HG03039 (cell line): ENCODE data around the gene ASCL1.
A peak's percentile ranks its signal among the peaks of the same experiment; 100 is the strongest.

Experiments used
- ATAC-seq: cut with Tn5 transposase; IDR thresholded peaks from one replicate; pipeline ENCODE4 v1.9.1; 2021; ENCODE audit warnings: mild to moderate bottlenecking, moderate library complexity; ENCODE audit not compliant: unreplicated experiment

Gene ASCL1

DNA sequence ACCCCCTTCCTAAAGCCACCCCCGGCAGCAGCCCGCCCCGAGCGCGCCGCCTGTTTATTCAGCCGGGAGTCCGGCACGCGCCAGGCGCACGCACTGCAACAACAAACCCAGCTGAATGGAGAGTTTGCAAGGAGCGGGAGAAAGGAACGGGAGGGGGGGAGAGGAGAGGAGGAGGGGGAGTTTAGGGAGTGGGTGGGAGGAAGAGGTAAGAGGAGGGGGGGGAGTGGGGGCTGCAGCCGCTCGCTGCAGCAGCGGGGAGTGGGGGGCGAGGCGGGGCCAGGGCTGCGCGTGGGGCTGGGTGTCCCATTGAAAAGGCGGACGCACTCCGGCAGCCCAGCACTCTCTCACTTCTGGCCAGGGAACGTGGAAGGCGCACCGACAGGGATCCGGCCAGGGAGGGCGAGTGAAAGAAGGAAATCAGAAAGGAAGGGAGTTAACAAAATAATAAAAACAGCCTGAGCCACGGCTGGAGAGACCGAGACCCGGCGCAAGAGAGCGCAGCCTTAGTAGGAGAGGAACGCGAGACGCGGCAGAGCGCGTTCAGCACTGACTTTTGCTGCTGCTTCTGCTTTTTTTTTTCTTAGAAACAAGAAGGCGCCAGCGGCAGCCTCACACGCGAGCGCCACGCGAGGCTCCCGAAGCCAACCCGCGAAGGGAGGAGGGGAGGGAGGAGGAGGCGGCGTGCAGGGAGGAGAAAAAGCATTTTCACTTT lies at the start of gene ASCL1:
Gene ASCL1, plus strand, starts transcription at position 336 of the 712 bp plus-strand sequence. CDS start 571 bp downstream, outside the sequence.
- ATAC-seq = no peak

DNA sequence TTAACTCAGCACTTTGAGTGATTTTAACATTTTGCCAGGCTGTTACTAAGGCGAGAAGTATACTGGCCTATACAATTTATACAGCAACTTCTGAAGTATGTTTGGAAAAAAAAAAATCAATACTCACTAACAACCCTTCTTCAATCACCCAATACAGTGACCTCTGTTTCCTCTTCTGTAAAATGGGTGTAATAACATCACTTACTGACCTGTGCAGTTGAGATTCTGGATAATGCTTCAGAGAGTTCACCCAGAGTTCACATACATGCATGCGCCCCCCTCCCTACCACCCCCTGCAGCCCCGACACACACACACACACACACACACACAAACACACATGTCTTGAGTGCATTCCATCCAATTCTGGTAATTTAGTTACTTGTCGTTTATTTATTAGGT lies 49.6 kb upstream of the ASCL1 start:
- no peak for ATAC-seq

DNA sequence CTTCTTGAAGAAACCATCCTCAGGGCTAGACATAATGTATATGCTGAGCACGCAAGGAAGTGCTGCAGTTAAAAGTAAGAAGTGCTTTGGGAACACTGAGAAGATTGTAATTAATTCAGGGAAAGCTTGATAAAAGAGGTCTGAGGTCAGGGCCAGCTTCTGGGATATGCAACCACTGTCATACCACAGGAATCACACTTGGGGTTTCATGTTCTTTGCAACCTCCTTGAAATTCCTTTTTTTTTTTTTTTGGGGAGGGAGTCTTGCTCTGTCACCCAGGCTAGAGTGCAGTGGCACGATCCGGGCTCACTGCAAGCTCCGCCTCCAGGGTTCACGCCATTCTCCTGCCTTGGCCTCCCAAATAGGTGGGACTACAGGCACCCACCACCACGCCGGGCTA lies 47.3 kb upstream of the ASCL1 start:
- no peak for ATAC-seq

DNA sequence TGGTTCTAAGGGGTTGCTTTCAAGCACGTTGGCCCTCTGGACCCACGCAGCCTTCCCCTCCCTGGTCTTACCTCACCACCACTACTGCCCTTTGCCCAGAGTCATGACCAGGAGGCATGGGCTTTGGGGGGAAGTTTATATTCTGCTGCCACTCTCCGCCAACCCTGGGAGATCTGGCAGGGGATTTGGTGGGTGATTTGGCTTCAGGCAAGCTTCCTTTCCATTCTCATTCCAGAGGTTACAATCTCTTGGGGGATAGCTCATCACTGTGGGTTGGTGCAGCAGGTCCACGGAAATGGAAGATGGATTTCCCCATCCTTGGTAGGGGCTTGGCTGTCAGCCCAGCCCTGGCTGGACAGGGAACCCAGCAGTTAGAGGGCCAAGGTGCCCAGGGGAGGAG lies 46.7 kb upstream of the ASCL1 start:
- no peak for ATAC-seq

DNA sequence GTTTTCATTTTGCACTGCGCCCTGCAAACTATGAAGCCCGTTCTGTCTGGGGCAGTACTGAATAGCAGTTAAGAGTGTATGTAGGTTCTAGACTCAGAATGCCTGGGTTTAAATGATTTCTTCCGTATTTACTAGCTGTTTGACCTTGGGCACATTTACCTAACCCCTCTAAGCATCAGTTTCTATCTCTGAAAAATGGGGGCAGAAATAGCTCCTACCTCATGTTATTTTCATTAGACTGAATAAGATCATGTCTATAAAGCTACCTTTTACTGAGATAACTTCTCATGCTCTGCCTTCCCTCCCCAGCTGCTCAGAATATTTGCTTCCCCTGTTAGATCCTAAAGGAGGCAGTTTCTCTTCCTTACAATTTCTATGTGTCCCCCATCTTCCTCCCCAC lies 46.2 kb upstream of the ASCL1 start:
- ATAC-seq = no peak

DNA sequence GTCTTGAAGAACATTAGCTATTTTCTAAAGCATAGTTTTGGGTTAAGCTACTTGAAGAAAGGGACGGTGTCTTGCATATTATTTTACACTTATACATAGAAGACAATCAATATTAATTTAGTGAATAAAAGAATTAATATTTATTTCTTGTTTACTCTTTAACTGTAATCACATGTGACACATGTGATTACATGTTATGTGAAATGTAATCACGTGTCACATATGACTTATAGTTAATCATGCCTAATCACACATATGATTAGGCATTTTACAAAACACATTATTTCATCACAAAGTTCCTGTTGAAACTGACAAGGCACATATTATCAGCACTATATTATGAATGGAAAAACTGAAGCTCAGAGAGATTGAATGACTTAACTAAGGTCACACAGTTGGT lies 45.2 kb upstream of the ASCL1 start:
- ATAC-seq = no peak

DNA sequence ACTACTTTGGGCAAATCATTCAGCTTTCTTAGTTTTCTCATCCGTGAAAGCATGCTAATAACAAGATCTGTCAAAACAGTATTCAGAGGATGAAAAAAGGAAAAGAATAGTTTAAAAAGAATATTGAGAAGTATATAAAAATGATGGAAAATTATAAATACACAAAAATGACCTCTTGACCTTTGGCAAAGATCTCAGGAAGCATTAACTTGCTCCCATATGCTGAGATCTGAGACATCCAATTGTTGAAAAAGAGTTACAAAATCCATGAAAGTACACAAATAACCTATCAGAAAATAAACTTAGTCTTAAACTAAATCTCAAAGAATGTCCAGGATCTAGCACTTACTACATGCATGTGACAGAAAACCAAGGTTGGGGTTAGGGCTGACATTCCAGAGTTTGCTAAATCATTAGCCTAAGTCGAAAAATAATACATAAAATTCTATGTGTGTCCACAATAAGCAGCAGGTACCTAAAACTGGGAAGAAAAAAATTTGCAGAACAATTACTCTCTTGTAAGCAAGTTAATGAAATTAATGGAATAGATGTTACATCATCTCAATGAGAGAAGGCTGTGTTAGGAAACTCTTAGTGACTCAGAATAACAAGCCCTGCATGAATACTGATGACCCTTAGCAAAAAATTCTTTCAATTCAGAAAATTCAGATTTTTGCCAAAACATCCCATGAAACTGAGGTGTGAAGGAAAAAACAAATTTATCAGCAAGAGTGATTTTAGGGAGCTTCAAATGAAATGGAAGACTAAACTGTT lies 43.8 kb upstream of the ASCL1 start:
- no peak for ATAC-seq

DNA sequence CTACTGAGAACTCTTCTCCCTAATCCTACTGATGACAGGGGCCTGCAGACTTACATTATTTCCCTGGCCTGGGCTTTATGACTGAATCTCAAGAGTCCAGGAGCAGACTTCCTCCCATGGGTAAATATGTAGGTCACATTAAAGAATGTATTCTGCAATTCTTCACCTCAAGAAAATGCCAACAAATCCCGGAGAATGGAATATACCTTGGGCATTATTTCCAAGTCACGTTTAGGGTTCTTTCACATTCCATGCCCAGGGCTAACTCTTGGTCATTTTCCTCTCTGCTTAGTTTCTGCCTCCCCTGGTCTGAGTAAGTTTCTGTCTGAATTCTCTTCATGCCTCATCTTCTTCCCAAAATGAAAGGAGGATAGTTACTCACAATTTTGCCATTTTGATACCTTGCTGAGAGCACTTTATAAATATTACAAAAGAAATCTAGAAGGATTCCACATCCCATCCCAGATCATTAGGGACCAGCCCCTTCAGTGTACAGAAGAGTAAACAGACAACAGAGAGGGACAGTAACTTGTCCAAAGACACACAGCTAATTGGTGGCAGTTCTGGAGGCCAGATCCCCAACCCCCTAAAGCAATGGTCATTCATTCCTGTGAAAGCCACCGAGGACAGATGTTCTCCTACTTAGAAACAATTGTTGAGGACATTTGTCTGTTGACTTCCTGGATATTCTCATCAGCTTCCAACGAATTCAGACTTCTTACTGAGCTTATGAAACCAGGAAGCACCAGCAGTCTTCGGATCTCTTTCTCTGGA lies 41.0 kb upstream of the ASCL1 start:
- ATAC-seq = no peak

DNA sequence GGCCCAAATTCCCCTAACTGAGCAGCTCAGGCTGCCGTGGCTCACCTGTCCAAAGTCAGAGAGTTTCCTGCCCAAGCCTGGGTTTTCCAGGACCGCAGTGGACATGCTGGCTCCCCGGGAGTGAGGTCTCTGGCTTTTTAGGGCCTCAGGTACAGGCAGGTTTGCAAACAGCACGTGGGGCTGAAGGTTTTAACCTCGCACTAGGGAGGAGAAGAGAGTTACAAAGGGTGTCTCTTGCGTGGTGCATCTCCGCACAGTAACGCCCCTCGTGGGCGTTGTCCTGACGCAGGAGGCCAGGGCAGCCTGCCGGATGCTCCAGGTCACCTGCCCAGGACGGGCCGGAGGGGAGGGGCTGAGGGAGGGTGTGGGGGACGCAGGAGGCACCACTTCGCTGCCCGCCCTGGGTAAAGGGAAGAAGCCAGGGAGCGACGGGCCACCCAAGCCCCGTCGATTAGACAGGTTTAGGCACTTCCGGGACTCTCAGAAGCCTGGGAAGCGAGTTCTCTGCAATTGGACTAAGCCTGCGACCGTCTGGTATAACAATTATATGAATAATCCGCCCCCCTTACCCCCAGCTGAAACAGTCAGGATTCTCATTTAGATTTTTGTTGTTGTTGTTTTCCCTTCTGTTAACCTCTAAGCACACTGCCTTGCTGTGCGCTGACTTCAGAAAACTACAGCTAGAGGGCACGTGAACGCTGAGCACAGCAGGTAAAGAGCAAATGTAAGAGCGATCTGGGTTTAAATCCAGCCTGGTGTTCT lies 40.3 kb upstream of the ASCL1 start, which contains the start of gene PAH:
Gene PAH, minus strand, starts transcription at position 219 of the 762 bp plus-strand sequence. Its CDS starts 114 bp downstream, at position 105.
- peak; percentile 54 for ATAC-seq

DNA sequence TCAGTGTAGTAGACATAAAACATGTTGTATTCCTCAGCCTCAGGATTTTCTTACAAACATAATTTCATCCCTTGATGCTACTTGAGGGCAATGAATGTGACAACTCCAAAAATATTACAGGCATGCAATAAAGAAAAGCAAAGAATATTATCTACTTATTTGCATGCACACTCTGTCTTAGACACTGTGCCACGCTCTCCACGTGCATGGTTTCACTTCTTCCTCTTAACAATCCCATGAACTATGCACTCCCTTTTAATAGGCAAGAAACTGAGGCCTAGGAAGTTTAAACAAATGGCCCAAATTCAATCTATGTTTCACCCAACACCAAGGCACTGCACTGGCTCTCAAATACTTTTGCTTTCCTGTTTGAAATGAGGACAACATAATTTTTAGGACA lies 38.6 kb upstream of the ASCL1 start:
- ATAC-seq = no peak

DNA sequence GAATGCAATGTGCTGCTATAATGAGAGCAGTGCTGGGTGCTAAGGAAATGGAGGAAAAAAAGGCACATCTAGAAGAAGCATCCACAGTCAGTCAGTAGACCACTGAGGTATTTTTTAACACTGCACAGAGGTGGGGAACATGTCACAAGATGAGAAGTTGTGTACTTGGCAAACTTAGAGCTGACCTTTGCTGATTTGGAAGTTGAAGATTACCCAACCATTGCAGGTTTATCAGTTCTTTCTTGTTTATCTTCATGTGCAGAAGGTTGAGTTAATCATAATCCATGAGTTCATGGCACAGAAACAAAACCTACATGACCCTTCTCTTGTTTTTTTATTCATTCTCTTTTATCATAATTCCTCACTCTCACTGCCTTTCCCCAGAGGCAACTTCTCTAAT lies 37.2 kb upstream of the ASCL1 start:
- no peak for ATAC-seq

DNA sequence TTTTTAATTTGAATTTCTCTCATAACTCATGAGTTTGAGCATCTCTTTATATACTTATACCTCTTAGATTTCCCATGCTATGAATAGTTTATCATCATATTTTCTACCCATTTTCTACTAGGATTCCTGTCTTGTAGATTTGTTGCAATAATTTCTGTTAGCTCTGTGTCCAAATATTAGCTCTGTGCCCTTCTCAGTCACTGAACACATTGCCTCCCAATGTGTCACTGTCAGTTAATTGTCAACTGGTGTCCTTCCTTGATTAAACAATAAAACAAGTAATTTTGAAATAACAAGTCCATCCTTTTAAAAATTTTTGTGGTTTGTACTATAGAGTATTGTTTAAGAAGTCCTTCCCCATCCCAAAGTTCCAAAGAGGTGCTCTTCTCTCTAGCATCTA lies 36.2 kb upstream of the ASCL1 start:
- no peak for ATAC-seq

DNA sequence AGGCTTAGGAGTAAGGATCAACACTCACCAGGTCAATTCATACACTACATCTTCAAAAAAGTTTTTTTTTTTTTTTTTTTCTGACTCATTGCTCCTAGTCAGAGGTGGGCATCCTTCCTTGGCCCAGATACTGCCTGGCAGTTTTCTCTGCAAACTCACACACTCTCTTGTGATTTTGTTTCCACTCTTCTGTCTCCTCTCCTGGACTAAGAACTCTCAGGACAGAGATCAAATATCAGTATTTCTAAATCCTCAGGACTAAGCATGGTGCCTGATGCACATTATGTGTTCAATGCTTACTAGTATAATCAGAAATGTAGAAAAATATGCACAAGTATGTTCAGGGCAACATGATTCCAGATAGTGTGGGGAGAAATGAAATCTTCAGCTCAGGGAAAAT lies 30.3 kb upstream of the ASCL1 start:
- ATAC-seq = no peak

DNA sequence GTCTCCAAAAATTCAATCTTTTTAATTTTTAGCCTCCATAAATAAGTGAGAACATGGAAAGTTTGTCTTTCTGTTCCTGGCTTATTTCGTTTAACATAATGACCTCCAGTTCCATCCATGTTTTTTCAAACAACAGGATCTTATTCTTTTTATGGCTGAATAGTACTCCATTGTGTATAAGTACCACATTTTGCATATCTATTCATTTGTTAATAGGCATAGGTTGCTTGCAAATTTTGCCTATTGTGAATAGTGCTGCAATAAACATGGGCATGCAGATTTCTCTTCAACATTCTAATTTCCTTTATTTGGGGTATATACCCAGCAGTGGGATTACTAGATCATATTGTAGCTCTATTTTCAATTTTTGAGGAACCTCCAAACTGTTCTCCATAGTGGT lies 24.3 kb upstream of the ASCL1 start:
- no peak for ATAC-seq

DNA sequence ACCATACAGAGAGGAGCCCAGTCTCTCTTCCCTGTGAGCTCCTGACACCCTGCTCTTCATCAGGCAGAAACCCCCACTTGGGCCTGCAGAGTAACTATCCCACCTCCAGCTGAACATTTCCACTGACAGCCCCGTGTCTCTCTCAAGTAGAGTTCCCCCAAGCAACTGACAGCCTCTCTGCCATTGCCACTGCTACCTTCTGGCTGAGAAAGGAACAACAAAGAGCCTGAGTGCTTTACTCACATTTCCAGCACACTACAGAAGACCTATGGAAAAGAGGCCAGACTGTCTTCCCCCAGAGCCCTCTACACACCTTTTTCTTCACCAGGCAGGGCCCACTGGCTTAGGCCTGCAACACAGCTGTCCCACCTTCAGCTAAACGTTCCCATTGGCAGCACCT lies 18.4 kb upstream of the ASCL1 start:
- ATAC-seq = no peak

DNA sequence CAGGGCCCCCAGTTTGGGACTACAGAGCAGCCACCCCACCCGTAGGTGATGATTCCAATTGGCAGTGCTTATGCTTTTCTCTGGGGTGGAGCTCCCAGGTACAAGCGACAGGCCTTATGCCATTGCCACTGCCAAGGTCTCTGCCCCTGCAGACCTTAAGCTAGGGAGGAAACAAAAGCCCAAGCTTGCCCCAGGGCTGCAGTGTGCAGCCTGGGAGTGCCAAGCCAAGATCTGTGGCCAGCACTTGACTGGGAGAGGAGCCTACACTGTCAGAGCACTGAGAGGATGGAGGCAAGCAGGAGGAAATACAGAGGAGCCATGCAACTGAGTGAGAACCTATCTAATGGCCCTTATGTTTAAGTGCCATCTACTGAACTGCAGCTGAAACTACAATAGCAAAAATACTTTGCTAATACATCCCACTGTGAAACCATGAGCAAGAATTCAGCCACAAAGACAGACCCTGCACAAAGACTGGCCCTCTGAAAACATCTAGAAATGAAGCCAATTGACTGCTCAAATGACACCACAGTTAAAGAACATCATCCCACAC lies 17.7 kb upstream of the ASCL1 start:
- no peak for ATAC-seq

DNA sequence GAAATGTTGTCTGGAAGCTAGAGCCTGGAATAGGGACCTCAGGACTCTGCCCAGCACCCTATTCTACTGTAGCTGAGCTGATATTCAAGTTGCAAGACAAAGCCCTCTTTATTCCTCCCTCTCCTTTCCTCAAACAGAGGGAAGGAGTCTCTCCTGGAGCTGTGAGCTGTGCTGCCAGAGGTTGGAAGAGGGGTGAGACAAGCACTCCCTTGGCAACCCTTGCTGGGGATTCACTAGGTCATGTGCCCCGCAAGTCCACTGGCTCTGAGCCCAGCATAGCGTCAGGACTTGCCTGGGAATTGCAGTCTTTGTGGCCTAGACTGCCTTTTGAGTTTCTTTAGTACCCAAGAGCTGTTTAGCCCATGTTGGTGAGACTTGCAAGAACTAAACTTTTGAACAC lies 11.4 kb upstream of the ASCL1 start:
- no peak for ATAC-seq

DNA sequence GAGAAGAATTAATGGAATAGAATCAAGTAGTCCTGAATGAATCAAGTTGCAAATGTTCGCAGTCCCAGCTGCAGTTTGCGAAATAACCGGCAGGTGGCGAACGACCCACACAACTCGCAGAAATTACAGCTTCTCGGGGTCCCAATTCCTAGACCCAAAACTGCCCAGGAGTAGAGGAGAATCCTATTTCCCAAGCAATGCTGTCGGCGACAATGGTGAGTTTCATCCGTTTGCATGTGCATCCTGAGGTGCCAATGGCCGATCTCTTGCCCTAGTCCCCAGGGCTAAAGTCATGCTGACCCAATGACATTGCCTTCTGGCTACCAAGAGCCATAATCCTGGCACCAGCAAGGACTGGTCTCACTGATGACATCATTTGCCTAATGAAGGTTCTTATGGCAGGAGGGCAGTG lies 8.5 kb upstream of the ASCL1 start:
- no peak for ATAC-seq

DNA sequence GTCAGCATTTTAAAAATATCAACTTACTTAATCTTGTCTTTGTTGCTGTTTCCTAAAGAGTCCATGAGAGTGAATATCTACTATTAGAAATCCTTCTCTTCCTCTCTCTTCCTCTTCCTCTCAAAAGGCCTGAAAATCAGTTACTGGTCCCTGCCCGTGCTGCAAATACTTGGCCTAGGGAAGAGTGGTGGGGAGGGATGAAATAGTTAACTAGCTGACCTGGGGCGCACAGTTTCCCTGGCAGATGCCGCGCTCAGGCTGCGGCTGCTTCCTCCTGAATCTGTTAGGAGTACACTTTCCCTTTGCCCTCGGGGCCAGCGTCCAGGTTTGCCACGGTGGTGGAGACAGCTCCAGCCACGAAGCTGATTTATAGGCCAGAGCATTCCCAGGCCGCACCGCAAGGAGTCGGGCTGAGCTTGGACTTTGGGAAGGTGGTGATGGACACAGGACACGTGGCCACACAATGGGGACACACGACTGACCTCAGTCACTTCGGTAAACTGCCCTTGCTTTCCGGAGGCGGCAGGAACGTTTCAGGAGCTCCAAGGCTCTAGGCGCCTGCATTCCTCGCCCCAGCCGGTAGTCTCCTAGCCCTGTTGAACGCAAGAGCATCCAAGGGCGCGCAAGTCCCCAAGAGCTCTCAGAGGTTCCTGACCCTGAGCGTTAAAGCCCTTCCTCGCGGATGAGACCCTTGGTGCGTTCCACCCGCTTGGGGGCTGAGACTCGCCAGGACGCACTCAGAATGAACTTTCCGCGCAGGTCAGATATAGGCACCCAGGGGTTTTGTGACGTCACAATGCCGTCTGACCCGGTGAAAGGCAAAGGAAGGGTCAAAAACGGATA lies 7.1 kb upstream of the ASCL1 start:
- ATAC-seq = no peak
